GM12878 (cell line): ENCODE results near the gene ZNF140. TPM values are rescaled to one million over a fixed set of nuclear protein-coding genes. Genes with fewer than 3 reads are reported as not detected.

Experiments used
- ATAC-seq: fragments of 200-7000 bp; cut with Tn5 transposase; 3 replicates; pipeline ENCODE4 v1.9.1; 2020; ENCODE audit warnings: mild to moderate bottlenecking, moderate library complexity
- BruUV-seq: library from RNA; stranded (reverse); fragments of 400-500 nt; replicated peaks from 2 replicates; lab custom pipeline; 2021; lab: Mats Ljungman, UMichigan
- CTCF ChIA-PET: fragments of 300-600 bp; sonication (Branson Sonifier 250); formaldehyde crosslinking; extraction: SDS; loops from one replicate; lab custom pipeline; 2021; ENCODE audit warnings: inconsistent platforms; lab: Yijun Ruan, JAX
- POLR2A ChIA-PET: fragments of 350-600 bp; formaldehyde crosslinking; extraction: SDS; loops from one replicate; lab custom pipeline; 2021; ENCODE audit warnings: inconsistent platforms; lab: Charles Lee
- RAD21 ChIA-PET: fragments of 300-600 bp; sonication (Branson Sonifier 250); formaldehyde crosslinking; loops from one replicate; lab custom pipeline; 2023; ENCODE audit warnings: antibody characterized with exemption; ENCODE audit not compliant: unreplicated experiment; lab: Charles Lee
- SMC1A ChIA-PET: fragments of 300-600 bp; sonication (Branson Sonifier 250); formaldehyde crosslinking; loops from one replicate; lab custom pipeline; 2023; ENCODE audit not compliant: unreplicated experiment, uncharacterized antibody; lab: Charles Lee
- DNase-seq: peaks from one replicate; pipeline ENCODE4 v3.0.0-alpha.2; 2011; ENCODE audit warnings: low read depth, low spot score
- FAIRE-seq: peaks from 3 replicates; lab custom pipeline; 2011; peaks lifted over from hg19 to GRCh38; lab: Jason Lieb, UNC
- H2AFZ ChIP-seq: 2 replicates; pipeline ENCODE4 v1.6.0; 2011; ENCODE audit warnings: low read depth, low read length, control low read depth; ENCODE audit not compliant: control insufficient read depth
- H3K27ac ChIP-seq: 2 replicates; pipeline ENCODE4 v1.5.1; 2011; ENCODE audit warnings: control low read depth; ENCODE audit not compliant: control insufficient read depth, insufficient read depth
- H3K27me3 ChIP-seq, 2 experiments: replicated peaks in 1 of 2; 2 replicates each; pipeline versions ENCODE4 v1.6.0 to v1.6.1; 2011; ENCODE audit warnings: low read length in 1 of 2; ENCODE audit not compliant: control insufficient read depth in 2 of 2, insufficient read depth in 2 of 2
- H3K36me3 ChIP-seq, 2 experiments: 2 replicates each; pipeline ENCODE4 v1.5.1; 2011; ENCODE audit warnings: low read length in 1 of 2; ENCODE audit not compliant: control insufficient read depth in 2 of 2, insufficient read depth in 2 of 2
- H3K4me1 ChIP-seq: 2 replicates; pipeline ENCODE4 v1.6.1; 2011; ENCODE audit warnings: mild to moderate bottlenecking, low read length, moderate library complexity, mixed read lengths; ENCODE audit not compliant: control insufficient read depth, insufficient read depth
- H3K4me2 ChIP-seq: 2 replicates; pipeline ENCODE4 v1.6.0; 2011; ENCODE audit warnings: control low read depth; ENCODE audit not compliant: control insufficient read depth, insufficient read depth
- H3K4me3 ChIP-seq: fragments of 200-600 bp; sonication (generic); 2 replicates; pipeline ENCODE4 v1.5.1; 2016
- H3K79me2 ChIP-seq: 2 replicates; pipeline ENCODE4 v1.6.0; 2011; ENCODE audit warnings: low read length; ENCODE audit not compliant: control insufficient read depth, insufficient read depth
- H3K9ac ChIP-seq: 2 replicates; pipeline ENCODE4 v1.8.0; 2011; ENCODE audit warnings: low read length, control low read depth, mixed read lengths; ENCODE audit not compliant: control insufficient read depth, insufficient read depth
- H3K9me3 ChIP-seq: replicated peaks from 3 replicates; pipeline ENCODE4 v1.5.1; 2011; ENCODE audit warnings: mild to moderate bottlenecking, low read length; ENCODE audit not compliant: control insufficient read depth, insufficient read depth
- H4K20me1 ChIP-seq: 2 replicates; pipeline ENCODE4 v1.6.0; 2011; ENCODE audit not compliant: control insufficient read depth, insufficient read depth
- MEF2A ChIP-seq: IDR thresholded peaks from 2 replicates; pipeline ENCODE4 v1.6.1; 2011; ENCODE audit warnings: low read depth, mild to moderate bottlenecking, low read length, moderate library complexity; ENCODE audit not compliant: insufficient read depth
- SMC3 ChIP-seq: IDR thresholded peaks from 2 replicates; pipeline ENCODE4 v1.6.1; 2011; ENCODE audit warnings: low read length, improper control_type of control experiment, borderline replicate concordance
- ZNF384 ChIP-seq: IDR thresholded peaks from 2 replicates; pipeline ENCODE4 v1.6.1; 2012; ENCODE audit warnings: low read depth, mild to moderate bottlenecking, low read length, improper control_type of control experiment, borderline replicate concordance
- WGBS: methylation state at CpG from one replicate; pipeline ENCODE4 v1.1.6; 2016; ENCODE audit warnings: low lambda C conversion rate; ENCODE audit not compliant: insufficient replicate concordance, insufficient coverage; ENCODE audit errors: missing lambda C conversion rate; 5-methylcytosine and 5-hydroxymethylcytosine counted together
- in situ Hi-C: fragments of 300-500 bp; cut with MboI; formaldehyde crosslinking; loops from 9 replicates; pipeline ENCODE4 v1.14.3; 2018; ENCODE audit warnings: mixed read lengths
- intact Hi-C: fragments of 100-400 bp; cut with micrococcal nuclease; formaldehyde crosslinking; loops from one replicate; pipeline ENCODE4 v1.14.2; 2022; ENCODE audit not compliant: unreplicated experiment
- polyA plus RNA-seq, 11 experiments: library from polyadenylated mRNA; depleted of rRNA in 4 of 11; unstranded in 6 of 11; stranded (reverse) in 5 of 11; fragments of >200 nt; fragmentation: Nextera tagmentation in 4 of 11; fragmentation: Illumina TruSeq in 1 of 11; extraction: Ambion mirVana in 4 of 11; extraction: Trizol in 1 of 11; gene quantifications; 1 replicate in 1 of 11; 2 replicates in 10 of 11; pipeline versions ENCODE4 v1.2.1 to v1.2.3, GENCODE V29; 2011 to 2016; ENCODE audit warnings: inconsistent platforms in 2 of 11, missing spikeins in 2 of 11, low read depth in 1 of 11
- total RNA-seq, 4 experiments: library from RNA; depleted of rRNA in 3 of 4; stranded (reverse); fragments of >200 nt in 3 of 4; fragmentation: Illumina TruSeq in 1 of 4; extraction: Trizol in 1 of 4; gene quantifications; 2 replicates each; pipeline versions ENCODE4 v1.2.1 to v1.2.3, GENCODE V29; 2013 to 2021
- TF ChIP-seq, protein P1 (sequence below): IDR thresholded peaks from 2 replicates; pipeline ENCODE4 v1.6.1; 2012; ENCODE audit warnings: mild to moderate bottlenecking, low read depth, low read length
- TF ChIP-seq, protein P2 (sequence below): fragments of 450-650 bp; IDR thresholded peaks from 2 replicates; pipeline ENCODE4 v1.6.1; 2016; ENCODE audit warnings: mild to moderate bottlenecking

ZNF140 gene
- total and polyA plus RNA-seq, 10 of the 15 experiments (the other 5 are each of a cell fraction or from before 2014, with no cell fraction given): 6.8 to 21.2 (median 14.7) TPM

DNA sequence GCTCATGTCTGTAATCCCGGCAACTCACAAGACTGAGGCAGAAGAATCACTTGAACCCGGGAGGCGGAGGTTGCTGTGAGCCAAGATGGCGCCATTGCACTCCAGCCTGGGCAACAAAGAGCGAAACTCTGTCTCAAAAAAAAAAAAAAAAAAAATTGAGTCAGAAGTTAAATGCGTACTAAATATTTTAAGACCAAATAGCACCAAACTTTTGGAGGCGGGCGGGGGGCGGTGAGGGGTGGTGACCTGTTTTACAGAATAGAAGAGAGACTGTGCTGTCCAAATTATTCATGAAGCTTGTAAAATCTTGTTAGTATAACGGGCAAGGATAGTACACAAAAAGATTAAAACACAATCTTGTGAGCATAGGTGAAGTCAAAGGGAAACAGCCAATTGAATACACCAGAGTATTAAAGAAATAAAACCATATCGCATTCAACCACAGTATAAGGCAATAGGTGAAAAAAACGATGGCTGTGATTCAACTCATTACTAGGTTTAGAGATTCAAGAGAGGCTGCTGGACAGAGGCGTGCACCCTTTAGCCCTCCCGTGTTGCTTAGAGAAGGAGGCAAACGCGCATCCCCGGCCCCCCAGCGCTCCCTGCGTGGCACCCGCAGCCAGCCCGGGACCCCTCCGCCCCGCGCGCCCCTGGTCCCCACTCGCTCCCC is 48.8 kb downstream of the ZNF140 start:
- Histone ChIP-seq H3K4me1 (no peaks in the 10 kb centered on the region), H3K9ac (peak overlapping the region; percentile 55), H3K4me3 (peak overlapping the region; percentile 92), H4K20me1 (no peaks in the 10 kb centered on the region), H3K9me3 (peaks cover 21% of the 10 kb centered on the region), H3K4me2 (peak overlapping the region; percentile 64), H2AFZ (peak overlapping the region; percentile 81), H3K27me3 (no peaks in the 10 kb centered on the region), H3K36me3 (0 out of 4 replicates have a peak, but pooled peaks cover 0 to 4% of the 10 kb centered on the region in 2 experiments), H3K79me2 (no peaks in the 10 kb centered on the region), H3K27ac (peak overlapping the region; percentile 59)
- ChIA-PET POLR2A (no interaction called here), CTCF (no interaction called here), RAD21 (no interaction called here), SMC1A (interaction anchor here (1.1 kb wide), 1 partner anchor 46 kb away, joined by 3 read pairs; no protein-coding TSS in a partner anchor)
- TSS peak; percentile 65 for BruUV-seq
- no peak for DNase-seq
- TF ChIP-seq MEF2A: no peak
- TF ChIP-seq ZNF384: no peak
- no peak for TF ChIP-seq SMC3
- TF ChIP-seq, protein P1, sequence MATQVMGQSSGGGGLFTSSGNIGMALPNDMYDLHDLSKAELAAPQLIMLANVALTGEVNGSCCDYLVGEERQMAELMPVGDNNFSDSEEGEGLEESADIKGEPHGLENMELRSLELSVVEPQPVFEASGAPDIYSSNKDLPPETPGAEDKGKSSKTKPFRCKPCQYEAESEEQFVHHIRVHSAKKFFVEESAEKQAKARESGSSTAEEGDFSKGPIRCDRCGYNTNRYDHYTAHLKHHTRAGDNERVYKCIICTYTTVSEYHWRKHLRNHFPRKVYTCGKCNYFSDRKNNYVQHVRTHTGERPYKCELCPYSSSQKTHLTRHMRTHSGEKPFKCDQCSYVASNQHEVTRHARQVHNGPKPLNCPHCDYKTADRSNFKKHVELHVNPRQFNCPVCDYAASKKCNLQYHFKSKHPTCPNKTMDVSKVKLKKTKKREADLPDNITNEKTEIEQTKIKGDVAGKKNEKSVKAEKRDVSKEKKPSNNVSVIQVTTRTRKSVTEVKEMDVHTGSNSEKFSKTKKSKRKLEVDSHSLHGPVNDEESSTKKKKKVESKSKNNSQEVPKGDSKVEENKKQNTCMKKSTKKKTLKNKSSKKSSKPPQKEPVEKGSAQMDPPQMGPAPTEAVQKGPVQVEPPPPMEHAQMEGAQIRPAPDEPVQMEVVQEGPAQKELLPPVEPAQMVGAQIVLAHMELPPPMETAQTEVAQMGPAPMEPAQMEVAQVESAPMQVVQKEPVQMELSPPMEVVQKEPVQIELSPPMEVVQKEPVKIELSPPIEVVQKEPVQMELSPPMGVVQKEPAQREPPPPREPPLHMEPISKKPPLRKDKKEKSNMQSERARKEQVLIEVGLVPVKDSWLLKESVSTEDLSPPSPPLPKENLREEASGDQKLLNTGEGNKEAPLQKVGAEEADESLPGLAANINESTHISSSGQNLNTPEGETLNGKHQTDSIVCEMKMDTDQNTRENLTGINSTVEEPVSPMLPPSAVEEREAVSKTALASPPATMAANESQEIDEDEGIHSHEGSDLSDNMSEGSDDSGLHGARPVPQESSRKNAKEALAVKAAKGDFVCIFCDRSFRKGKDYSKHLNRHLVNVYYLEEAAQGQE: peak; percentile 61
- TF ChIP-seq, protein P2, sequence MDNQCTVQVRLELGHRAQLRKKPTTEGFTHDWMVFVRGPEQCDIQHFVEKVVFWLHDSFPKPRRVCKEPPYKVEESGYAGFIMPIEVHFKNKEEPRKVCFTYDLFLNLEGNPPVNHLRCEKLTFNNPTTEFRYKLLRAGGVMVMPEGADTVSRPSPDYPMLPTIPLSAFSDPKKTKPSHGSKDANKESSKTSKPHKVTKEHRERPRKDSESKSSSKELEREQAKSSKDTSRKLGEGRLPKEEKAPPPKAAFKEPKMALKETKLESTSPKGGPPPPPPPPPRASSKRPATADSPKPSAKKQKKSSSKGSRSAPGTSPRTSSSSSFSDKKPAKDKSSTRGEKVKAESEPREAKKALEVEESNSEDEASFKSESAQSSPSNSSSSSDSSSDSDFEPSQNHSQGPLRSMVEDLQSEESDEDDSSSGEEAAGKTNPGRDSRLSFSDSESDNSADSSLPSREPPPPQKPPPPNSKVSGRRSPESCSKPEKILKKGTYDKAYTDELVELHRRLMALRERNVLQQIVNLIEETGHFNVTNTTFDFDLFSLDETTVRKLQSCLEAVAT: 0 out of 2 replicates have a peak, but pooled peaks have one; percentile 12
- peak; percentile 45 for ATAC-seq
- intact Hi-C loops (loop anchor here (1.0 kb wide), 1 partner anchor 49 kb away; the partner anchor contains the start of gene ZNF140), in situ Hi-C loops (no loop called here)
- 30% methylated on average over 20 of the region's 26 CpGs for WGBS
- FAIRE-seq: no peak
